SK-N-MC (cell line): ENCODE measurements around the gene HERC4.
"Not testable (repeated sequence)": the region's sequence is repeated elsewhere in the genome, so short reads cannot be mapped to it uniquely, and the experiment has no call there.

ENCODE experiments used
- DNase-seq: peaks from one replicate; pipeline ENCODE4 v3.0.0-alpha.2; 2011; ENCODE audit warnings: low read depth, low spot score
- H3K27ac ChIP-seq: fragments of 200-600 bp; sonication (generic); 2 replicates; pipeline ENCODE4 v1.5.1; 2016; ENCODE audit warnings: mixed run types
- H3K36me3 ChIP-seq: fragments of 200-600 bp; sonication (generic); 2 replicates; pipeline ENCODE4 v1.6.1; 2017; ENCODE audit warnings: antibody characterized with exemption, low read length, mixed read lengths; ENCODE audit not compliant: insufficient read depth
- H3K4me3 ChIP-seq: fragments of 200-600 bp; sonication (generic); 2 replicates; pipeline ENCODE4 v1.5.1; 2016
- H3K9ac ChIP-seq: fragments of 200-600 bp; sonication (generic); 2 replicates; pipeline ENCODE4 v1.8.0; 2017; ENCODE audit warnings: mixed run types, mixed read lengths; ENCODE audit not compliant: insufficient read length
- H3K9me3 ChIP-seq: fragments of 200-600 bp; sonication (generic); 2 replicates; pipeline ENCODE4 v1.6.1; 2017; ENCODE audit warnings: low read depth, mild to moderate bottlenecking, antibody characterized with exemption, low read length, moderate library complexity, mixed read lengths
- EZH2 ChIP-seq: fragments of 200-600 bp; sonication (generic); IDR thresholded peaks from one replicate; pipeline ENCODE4 v1.6.1; 2017; ENCODE audit warnings: antibody characterized with exemption
- FOXP2 ChIP-seq: optimal IDR thresholded peaks from 2 replicates; pipeline ENCODE3; 2011; ENCODE audit warnings: mild to moderate bottlenecking, moderate library complexity; ENCODE audit not compliant: insufficient read depth; ENCODE audit errors: extremely low read length, control extremely low read depth
- POLR2AphosphoS5 ChIP-seq: IDR thresholded peaks from 2 replicates; pipeline ENCODE4 v1.6.1; 2012; ENCODE audit warnings: mild to moderate bottlenecking, low read depth, low read length, borderline replicate concordance

The HERC4 gene

DNA sequence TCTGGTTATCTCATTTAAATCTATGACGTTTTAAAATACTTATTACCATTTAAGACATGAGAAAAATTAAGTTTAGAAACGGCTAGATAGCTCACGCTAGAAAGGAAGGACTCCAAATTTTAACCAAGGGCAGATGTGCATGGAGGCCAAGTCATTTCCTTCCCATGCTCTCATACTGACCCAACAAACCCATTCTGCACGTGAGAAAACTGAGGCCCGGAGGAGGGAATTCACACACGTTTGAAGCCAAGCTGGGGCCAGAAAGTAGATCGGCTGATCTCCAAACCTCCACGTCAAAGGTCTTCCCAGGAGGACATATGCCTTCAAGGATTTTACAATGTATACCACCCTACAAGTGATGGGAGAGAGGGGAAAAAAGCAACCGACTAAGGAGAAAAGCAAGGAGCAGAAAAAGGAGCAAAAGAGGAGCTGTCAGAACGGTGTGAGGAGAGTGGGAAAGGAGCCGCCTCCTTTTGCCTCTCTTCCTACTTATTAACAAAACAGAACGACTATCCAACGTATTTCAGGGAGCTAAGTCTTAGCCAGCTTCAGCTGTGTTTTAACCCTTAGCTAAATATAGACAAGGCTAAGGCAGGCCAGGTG is 191.3 kb downstream of the HERC4 start:
- Histone ChIP-seq H3K27ac (no peak overlapping the region), H3K9me3 (no peaks in the 10 kb centered on the region), H3K36me3 (peaks cover 19% of the 10 kb centered on the region), H3K9ac (peak overlapping the region; percentile 69), H3K4me3 (peak overlapping the region; percentile 85)
- peak; percentile 10 for DNase-seq
- no peak for TF ChIP-seq POLR2AphosphoS5
- TF ChIP-seq EZH2: no peak
- no peak for TF ChIP-seq FOXP2

DNA sequence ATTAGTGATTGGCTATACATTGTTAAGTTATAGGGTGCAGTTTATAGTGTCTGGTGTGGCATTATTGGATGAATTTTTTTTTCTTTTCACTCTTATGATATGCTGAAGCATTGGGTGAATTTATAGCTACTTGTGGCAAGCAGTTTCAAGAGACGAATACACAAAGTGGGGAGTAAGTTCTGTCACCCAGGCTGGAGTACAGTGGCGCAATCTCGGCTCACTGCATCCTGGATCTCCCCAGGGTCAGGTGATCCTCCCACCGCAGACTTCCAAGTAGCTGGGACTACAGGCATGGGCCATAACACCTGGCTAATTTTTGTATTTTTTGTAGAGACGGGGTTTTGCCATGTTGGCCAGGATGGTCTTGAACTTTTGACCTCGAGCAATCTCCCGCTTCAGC is 196.9 kb downstream of the HERC4 start:
- no peak for TF ChIP-seq EZH2
- TF ChIP-seq FOXP2: no peak
- no peak for TF ChIP-seq POLR2AphosphoS5
- H3K9ac ChIP-seq: no peak overlapping the region
- H3K9me3 ChIP-seq: no peaks in the 10 kb centered on the region
- no peak overlapping the region for H3K4me3 ChIP-seq
- no peaks in the 10 kb centered on the region for H3K36me3 ChIP-seq
- no peak overlapping the region for H3K27ac ChIP-seq
- DNase-seq: no peak

DNA sequence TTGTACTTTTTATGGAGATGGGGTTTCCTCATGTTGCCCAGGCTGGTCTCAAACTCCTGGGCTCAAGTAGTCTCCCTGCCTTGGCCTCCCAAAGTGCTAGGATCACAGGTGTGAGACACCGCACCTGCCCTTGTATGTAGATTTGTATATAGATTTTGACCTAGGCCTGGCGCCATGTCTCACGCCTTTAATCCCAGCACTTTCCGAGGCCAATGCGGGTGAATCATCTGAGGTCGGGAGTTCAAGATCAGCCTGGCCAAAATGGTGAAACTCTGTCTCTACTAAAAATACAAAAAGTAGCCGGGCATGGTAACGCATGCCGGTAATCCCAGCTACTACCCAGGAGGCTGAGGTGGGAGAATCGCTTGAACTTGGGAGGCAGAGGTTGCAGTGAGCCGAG is 197.7 kb downstream of the HERC4 start:
- H3K9ac ChIP-seq, H3K4me3 ChIP-seq, DNase-seq, H3K27ac ChIP-seq, H3K36me3 ChIP-seq, H3K9me3 ChIP-seq: not testable (repeated sequence)

DNA sequence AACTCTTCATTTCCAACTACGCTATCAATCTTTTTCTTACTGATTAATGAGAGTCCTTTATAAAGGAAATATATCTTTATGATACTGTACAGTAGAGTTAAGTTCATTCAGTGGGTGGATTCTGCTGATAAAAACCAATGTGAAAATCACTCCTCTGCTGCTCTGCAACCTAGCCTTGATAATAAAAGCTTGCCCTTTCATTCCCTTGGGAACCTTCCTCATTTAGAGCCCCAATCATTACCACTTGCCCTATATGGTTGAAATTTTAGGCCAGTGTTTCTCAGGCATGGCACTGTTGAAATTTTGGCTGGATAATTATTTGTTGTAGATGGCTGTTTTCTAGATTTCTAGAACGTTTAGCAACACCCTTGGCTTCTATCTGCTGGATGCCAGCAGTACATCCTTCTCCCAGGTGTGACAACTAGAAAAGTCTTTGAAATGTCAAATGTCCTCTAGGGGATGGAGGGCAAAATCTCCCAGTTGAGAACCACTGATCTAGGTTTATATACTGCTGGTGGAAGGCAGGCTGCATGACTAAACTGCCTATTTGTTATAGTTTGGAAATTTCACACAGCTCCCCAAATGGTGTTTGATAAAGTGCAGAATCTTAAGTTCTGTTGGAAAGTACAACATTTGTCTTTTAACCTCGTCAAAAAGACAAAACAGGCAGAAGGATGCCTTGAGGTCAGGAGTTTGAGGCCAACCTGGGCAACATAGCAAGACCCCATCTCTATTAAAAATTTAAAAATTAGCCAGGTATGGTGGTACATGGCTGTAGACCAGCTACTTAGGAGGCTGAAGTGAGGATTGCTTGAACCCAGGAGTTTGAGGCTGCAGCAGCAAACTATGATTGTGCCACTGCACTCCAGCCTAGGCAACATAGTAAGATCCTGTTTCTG is 199.5 kb downstream of the HERC4 start:
- H3K9ac ChIP-seq: no peak overlapping the region
- no peaks in the 10 kb centered on the region for H3K9me3 ChIP-seq
- DNase-seq: no peak
- H3K27ac ChIP-seq: no peak overlapping the region
- TF ChIP-seq EZH2 (no peak), FOXP2 (no peak), POLR2AphosphoS5 (no peak)
- no peak overlapping the region for H3K4me3 ChIP-seq
- H3K36me3 ChIP-seq: no peaks in the 10 kb centered on the region
